SU-DHL-6 (cell line): Measurements from ENCODE around the gene PRIMPOL.

Experiments
- H2AFZ ChIP-seq: fragments of 200-600 bp; sonication (generic); 2 replicates; pipeline ENCODE4 v1.6.1; 2014; ENCODE audit warnings: low read depth, mild to moderate bottlenecking, moderate library complexity, mixed read lengths, antibody characterized with exemption, low read length; ENCODE audit not compliant: severe bottlenecking
- H3F3A ChIP-seq: fragments of 200-600 bp; shearing (Covaris generic); 2 replicates; pipeline ENCODE4 v1.6.0; 2016; ENCODE audit warnings: antibody characterized with exemption, mild to moderate bottlenecking; ENCODE audit not compliant: insufficient read depth
- H3K27ac ChIP-seq: fragments of 200-600 bp; sonication (generic); 2 replicates; pipeline ENCODE4 v1.5.1; 2016; ENCODE audit warnings: low read depth, mild to moderate bottlenecking, low read length, moderate library complexity, mixed read lengths
- H3K27me3 ChIP-seq: fragments of 200-600 bp; sonication (generic), shearing (Covaris generic); 2 replicates; pipeline ENCODE4 v1.6.0; 2014; ENCODE audit warnings: mild to moderate bottlenecking, low read length
- H3K36me3 ChIP-seq: fragments of 200-600 bp; sonication (generic); 2 replicates; pipeline ENCODE4 v1.6.1; 2014; ENCODE audit warnings: mild to moderate bottlenecking, low read length, mixed read lengths
- H3K4me2 ChIP-seq: fragments of 300-600, 200-600 bp; shearing (Covaris generic), sonication (generic); 2 replicates; pipeline ENCODE4 v1.6.0; 2014; ENCODE audit warnings: low read length, low read depth, mild to moderate bottlenecking; ENCODE audit not compliant: poor library complexity, severe bottlenecking
- H3K4me3 ChIP-seq: fragments of 200-600 bp; sonication (generic); 2 replicates; pipeline ENCODE4 v1.5.1; 2014; ENCODE audit warnings: antibody characterized with exemption, low read length, mild to moderate bottlenecking, mixed read lengths; ENCODE audit not compliant: insufficient read depth, poor library complexity, severe bottlenecking
- H3K79me2 ChIP-seq: fragments of 200-600 bp; sonication (generic); 2 replicates; pipeline ENCODE4 v1.6.1; 2014; ENCODE audit warnings: mild to moderate bottlenecking, low read length, moderate library complexity; ENCODE audit not compliant: insufficient read depth
- H3K9ac ChIP-seq: fragments of 200-600 bp; sonication (generic); 2 replicates; pipeline ENCODE4 v1.7.0; 2014; ENCODE audit warnings: mild to moderate bottlenecking, low read length
- H3K9me2 ChIP-seq: fragments of 200-600 bp; sonication (generic); replicated peaks from 2 replicates; pipeline ENCODE4 v1.6.1; 2014; ENCODE audit warnings: low read length; ENCODE audit not compliant: insufficient read depth
- H3K9me3 ChIP-seq: fragments of 200-600 bp; sonication (generic); 2 replicates; pipeline ENCODE4 v1.6.1; 2014; ENCODE audit warnings: low read length, mixed read lengths; ENCODE audit not compliant: insufficient read depth
- H4K20me1 ChIP-seq: fragments of 200-600 bp; sonication (generic); 2 replicates; pipeline ENCODE4 v1.6.1; 2014; ENCODE audit warnings: low read depth, mild to moderate bottlenecking, antibody characterized with exemption, low read length, moderate library complexity, mixed read lengths
- EZH2phosphoT487 ChIP-seq: fragments of 200-600 bp; sonication (generic), shearing (Covaris generic); conservative IDR thresholded peaks from 2 replicates; pipeline ENCODE4 v1.6.1; 2018; ENCODE audit warnings: mild to moderate bottlenecking, antibody characterized with exemption, low read length, moderate library complexity, mixed read lengths
- TF ChIP-seq, protein P1 (sequence below): fragments of 200-600 bp; sonication (generic); IDR thresholded peaks from one replicate; pipeline ENCODE4 v1.5.1; 2017; ENCODE audit warnings: antibody characterized with exemption, mild to moderate bottlenecking, low read length, moderate library complexity; ENCODE audit not compliant: insufficient read depth, poor library complexity, severe bottlenecking

The PRIMPOL gene

DNA sequence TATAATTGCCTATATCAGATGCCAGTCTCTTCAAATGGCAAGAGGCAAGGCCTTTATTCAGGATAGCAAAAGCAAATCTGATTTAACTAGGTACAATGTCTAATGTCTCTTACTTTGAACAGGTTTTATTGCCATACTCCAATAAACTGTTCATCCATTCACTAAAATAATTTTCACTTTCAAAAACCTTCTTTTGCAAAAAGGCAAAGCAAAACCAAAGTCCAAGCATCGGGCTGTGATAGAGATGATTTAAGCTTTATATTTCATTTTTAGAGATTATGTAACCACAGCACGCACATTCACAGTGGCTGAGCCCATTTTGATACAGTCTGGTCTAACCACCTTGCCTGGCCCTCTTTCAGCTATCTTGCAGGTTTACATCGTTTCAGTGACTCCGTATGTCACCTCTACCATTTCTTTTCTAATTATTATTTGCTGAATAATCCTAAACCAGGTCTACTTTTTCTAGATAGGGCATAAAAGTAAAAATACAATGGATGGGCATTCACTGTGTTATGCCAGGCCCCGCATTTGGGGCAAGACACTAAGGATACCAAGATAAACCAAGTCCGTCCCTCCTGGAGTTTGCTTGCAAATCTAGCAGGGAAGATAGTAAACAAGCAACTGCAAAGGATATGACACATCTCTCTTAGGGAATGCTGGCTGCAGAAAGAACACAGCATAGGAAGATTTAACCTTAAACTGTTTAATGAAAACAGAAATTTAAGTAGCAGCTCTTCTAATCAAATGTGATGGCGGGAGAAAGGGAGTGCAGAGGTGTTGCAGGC is 2.1 kb upstream of the PRIMPOL start:
- Histone ChIP-seq H3K9ac (peak overlapping the region; percentile 94), H3K79me2 (peaks cover 67% of the 10 kb centered on the region), H2AFZ (no peak overlapping the region), H3F3A (peaks cover 9% of the 10 kb centered on the region), H3K4me2 (peak overlapping the region; percentile 79), H3K27ac (peak overlapping the region; percentile 71; the same call in 1 of the 2 replicates), H3K9me3 (no peaks in the 10 kb centered on the region), H3K27me3 (no peaks in the 10 kb centered on the region), H4K20me1 (no peaks in the 10 kb centered on the region), H3K9me2 (no peaks in the 10 kb centered on the region), H3K36me3 (peaks cover 15% of the 10 kb centered on the region; the same call in 1 of the 2 replicates), H3K4me3 (peak overlapping the region; percentile 90)
- TF ChIP-seq EZH2phosphoT487: no peak
- TF ChIP-seq, protein P1, sequence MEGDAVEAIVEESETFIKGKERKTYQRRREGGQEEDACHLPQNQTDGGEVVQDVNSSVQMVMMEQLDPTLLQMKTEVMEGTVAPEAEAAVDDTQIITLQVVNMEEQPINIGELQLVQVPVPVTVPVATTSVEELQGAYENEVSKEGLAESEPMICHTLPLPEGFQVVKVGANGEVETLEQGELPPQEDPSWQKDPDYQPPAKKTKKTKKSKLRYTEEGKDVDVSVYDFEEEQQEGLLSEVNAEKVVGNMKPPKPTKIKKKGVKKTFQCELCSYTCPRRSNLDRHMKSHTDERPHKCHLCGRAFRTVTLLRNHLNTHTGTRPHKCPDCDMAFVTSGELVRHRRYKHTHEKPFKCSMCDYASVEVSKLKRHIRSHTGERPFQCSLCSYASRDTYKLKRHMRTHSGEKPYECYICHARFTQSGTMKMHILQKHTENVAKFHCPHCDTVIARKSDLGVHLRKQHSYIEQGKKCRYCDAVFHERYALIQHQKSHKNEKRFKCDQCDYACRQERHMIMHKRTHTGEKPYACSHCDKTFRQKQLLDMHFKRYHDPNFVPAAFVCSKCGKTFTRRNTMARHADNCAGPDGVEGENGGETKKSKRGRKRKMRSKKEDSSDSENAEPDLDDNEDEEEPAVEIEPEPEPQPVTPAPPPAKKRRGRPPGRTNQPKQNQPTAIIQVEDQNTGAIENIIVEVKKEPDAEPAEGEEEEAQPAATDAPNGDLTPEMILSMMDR: no peak

GRCh38 chr4:184648054-184648312 is 1.6 kb upstream of the PRIMPOL start:
- peak overlapping the region; percentile 94 for H3K9ac ChIP-seq
- peaks cover 15% of the 10 kb centered on the region; the same call in 1 of the 2 replicates for H3K36me3 ChIP-seq
- TF ChIP-seq EZH2phosphoT487: no peak
- TF ChIP-seq, protein P1: no peak
- no peaks in the 10 kb centered on the region for H3K9me2 ChIP-seq
- H2AFZ ChIP-seq: no peak overlapping the region
- H3K27ac ChIP-seq: peak overlapping the region; percentile 71
- no peaks in the 10 kb centered on the region for H3K27me3 ChIP-seq
- H3K79me2 ChIP-seq: peaks cover 61% of the 10 kb centered on the region
- H4K20me1 ChIP-seq: no peaks in the 10 kb centered on the region
- peak overlapping the region; percentile 90 for H3K4me3 ChIP-seq
- H3K4me2 ChIP-seq: peak overlapping the region; percentile 79
- H3K9me3 ChIP-seq: no peaks in the 10 kb centered on the region
- peaks cover 9% of the 10 kb centered on the region for H3F3A ChIP-seq

DNA sequence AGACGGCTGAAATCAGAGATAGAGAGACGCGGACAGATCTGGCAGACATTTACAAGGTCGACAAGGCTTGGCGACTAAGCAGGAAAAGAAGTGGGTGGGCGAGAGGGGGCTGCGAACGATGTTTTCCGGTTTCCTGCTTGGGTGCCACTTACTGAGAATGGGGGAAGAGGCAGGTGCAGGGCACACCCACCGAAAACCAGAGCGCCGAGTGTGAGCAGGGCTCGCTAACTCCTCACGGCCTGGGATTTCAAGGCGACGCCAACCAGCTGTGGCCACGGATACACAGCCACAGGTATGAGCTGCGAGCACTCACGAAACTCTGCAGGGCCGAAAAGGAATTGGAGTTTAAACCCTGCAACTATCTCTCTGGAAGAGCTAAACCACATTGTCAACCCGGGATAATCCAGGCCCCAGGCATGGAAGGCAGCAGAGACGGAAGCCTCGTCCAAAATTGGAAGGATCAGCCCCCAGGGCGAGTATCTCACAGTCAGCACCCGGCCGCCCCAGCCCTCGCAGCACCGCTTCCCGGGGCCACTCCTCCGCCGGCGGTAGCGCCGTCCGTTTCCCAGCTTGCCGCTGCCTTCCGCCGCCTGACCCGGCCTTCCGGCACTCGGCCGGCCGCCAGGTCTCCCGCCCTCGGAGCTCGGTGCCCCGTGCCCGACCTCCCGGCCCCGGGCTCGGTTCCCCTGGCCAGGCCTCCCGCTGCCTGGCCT is 1.1 kb upstream of the PRIMPOL start:
- peaks cover 15% of the 10 kb centered on the region; the same call in 1 of the 2 replicates for H3K36me3 ChIP-seq
- H3K4me3 ChIP-seq: peak overlapping the region; percentile 90
- no peaks in the 10 kb centered on the region for H3K9me3 ChIP-seq
- H3K27ac ChIP-seq: peak overlapping the region; percentile 71
- peaks cover 57% of the 10 kb centered on the region for H3K79me2 ChIP-seq
- no peaks in the 10 kb centered on the region for H3K9me2 ChIP-seq
- peaks cover 9% of the 10 kb centered on the region for H3F3A ChIP-seq
- no peaks in the 10 kb centered on the region for H4K20me1 ChIP-seq
- H3K4me2 ChIP-seq: peak overlapping the region; percentile 79
- TF ChIP-seq, protein P1: no peak
- no peak for TF ChIP-seq EZH2phosphoT487
- H2AFZ ChIP-seq: peak overlapping the region; percentile 5
- H3K27me3 ChIP-seq: no peaks in the 10 kb centered on the region
- peak overlapping the region; percentile 94 for H3K9ac ChIP-seq
